HG03457 (cell line): ENCODE data around the gene LRIG1.

Experiments
- ATAC-seq: cut with Tn5 transposase; IDR thresholded peaks from one replicate; pipeline ENCODE4 v1.9.1; 2021; ENCODE audit warnings: moderate number of reproducible peaks; ENCODE audit not compliant: unreplicated experiment

LRIG1 gene

DNA sequence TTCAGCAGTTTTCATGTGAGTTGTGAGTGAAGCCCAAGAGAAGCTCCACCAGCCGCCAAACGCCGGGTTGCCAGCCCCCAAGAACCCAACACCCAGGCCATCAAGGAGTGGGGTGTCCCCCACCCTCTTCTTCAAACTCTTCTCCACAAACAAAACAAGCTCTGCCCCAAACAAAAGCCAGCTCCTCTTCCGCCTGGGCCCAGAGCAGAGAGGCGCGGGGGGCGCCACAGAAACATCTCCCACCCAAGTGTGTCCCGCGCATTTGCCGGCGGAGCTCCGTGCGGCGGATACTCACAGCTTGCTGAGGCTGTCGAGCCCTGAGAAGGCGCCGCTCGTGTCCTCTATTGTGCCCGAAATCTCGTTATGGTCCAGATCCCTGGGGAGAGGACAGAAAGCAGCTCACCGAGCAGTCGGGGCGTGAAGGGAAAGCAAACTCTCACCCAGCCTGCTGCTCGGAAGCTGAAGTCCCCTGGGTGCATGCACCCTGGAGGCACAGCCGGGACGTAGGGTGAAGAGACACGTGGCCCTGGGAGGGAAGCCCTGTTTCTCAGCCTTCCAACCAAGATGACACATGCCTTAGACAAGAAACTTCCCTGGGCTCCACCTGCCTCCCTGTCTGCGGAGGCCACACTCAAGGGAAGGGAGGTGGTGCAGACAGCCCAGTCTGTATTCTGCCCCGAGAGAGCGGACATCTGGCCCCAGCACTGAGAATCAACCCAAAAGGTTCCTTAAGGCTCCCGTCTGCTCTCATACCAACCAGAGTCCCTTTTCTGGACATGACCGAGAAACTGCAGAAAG lies 95.7 kb downstream of the LRIG1 start:
- ATAC-seq = no peak

DNA sequence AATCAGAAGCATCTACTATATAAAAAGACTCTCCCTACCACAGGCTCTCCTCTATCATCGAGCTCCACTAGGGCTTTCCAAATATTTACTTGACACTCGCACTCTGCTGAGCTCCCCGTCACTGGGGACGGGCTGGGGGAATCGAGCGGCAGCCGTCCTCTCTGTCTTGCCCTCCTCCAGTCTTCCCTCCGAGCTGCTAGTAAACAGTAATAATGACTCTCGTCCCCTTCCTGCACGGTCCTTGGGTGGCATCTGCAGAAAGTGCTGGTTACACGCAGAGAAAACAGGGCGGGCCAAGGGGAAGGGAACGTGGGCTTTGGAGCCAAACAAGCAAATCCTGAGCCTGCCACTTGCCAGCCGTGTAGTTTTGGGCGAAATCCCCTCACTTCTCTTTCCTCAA lies 96.6 kb downstream of the LRIG1 start:
- no peak for ATAC-seq

DNA sequence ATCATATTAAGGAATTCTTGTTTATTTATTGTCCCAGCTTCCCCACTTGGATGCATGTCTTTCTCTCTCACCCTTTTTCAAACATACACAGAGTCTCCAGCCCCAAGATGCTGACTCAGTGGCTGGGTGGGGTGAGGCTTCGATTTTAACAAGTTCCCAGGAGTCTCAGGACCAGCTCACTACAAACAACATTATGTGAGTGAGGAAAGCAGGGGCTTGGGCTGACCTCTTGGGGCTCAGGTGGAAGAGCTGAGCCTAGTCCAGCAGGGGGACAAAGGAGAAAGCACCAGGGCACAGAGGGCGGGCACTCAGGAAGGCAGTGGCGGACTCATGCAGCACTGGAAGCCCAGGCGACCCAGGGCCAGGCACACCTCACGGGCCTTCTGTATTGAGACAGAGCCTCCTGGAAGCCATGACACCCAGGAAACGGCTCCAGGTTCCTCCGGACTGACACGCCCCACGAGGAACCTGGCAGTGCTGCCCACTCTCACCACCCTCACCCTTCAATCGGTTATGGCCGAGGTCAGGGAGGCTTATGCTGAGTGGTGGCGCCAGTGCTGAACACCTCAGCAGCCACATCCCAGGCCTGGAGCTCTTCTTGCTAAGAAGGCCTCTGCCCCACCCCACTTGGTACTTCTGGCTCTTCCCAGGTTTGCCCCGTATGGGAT lies 97.4 kb downstream of the LRIG1 start:
- ATAC-seq = no peak

DNA sequence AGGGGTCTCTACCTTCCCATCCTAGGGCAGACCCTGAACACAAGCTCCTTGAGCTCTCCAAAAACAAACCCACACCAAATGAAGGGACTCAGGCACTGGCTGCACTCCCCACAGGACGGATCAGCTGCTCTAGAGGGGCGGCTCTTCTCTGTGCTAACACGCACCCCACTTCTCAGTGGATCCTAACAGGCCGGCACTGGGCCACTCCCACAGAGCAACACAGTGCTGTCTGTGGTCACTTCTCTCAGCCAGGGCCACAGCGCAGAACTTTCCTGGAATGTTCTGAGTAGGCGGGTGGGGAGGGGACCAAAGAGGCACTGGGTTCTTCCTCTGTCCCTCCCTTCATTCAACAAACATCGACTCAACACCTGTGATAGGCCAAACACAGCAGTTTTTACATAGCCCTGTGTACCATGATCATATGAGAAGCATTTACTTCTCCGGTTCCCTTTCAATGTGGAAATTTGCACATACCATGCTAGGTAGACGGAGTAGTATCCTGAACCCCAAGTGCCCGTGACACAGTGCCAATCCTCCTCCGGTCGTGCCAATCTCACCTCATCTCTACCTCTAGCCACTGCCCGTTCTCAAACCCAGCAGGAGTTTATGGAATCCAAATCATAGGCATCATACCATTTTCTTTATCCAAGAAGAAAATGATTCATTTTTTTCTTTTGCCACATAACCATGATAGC lies 98.1 kb downstream of the LRIG1 start:
- ATAC-seq = no peak

DNA sequence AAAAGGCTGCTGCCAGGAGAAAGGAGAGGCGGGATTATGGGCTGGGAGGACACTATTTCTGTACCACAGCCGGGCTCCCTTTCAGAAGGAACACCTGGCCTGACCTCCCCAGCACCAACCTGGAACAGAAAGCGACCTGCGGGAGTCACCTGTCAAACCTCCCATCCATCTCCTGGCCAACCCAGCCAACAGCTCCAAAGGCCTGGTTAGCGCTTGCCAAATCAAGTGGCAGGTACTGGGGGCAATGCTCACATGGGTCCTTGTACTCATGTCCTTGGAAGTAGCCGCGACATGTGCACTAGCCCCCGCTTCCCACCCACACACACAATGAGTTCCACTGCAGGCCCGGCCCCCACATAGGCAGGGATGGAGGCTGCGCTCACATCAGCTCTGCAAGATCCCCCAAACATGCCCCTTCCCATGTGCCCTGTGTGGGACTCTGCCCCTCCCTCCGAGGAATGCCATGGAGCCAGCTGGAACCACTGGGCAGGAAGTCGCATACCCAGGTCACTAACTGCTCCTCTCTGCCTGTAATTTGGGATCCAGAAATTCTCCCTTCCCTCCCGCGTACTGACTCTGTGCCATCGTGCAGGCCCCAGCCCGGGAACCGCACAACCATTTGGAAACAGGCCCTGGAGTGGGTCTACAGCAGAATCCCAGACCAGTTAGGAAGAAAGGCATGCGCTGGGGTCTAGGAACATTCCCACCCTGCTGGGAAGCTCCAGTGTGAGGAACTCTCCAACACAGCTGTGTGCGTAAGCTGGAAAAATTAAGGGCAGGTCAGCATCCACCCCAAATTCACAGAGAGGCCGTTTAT lies 98.9 kb downstream of the LRIG1 start:
- ATAC-seq = no peak

DNA sequence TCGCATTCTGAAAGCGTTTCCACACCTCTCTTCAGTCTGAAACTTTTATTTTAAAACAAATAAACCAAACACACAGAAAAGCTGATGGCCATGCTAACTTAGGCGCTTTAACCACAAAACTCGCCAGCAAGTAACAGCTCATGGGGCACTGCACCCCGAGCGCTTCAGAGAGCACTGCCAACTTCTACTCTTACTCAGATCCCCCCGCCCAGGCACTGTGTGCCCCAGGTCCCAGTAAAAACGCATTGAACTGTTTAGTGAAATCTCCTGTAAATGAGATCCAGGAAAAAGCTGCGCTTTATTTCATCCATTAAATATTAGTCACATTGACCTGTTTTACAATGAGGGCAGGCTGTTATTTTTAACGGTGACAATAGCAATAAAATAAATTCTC lies 99.7 kb downstream of the LRIG1 start:
- ATAC-seq = no peak

DNA sequence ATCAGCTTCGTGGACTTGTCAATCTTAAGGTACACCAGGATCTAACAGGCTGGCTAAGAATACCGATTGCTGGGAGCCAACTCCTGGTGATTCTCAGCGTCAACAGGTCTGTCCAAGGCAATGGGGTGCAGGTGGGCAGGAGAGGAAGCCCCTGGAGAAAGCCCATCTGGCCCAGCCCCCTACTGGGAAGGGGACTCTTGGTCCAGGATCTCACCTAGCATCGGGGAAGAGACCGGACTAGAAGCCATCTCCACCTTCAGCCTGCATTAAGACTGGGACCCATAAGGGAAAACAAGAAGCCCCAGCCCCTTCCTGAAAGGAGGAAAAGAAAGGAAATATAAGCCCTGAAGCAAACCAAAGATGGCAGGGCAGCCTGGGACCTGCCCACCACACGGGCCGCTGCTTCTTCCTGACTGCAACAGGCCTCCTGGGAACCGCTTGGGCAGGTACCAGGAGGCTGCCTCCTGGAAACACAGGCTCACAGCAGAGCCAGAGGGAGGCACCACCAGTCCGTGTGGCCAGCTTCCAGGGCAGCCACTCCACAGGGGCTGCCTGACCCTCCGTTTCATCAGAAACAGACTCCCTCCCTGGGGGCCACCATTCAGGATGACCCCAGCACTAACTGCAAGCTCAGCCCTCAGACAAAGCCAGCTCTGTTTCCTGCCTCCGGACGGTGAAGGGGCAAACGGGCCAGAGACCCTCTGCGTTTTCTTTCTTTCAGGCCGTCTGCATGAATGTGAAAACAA lies 100.2 kb downstream of the LRIG1 start:
- ATAC-seq = no peak

DNA sequence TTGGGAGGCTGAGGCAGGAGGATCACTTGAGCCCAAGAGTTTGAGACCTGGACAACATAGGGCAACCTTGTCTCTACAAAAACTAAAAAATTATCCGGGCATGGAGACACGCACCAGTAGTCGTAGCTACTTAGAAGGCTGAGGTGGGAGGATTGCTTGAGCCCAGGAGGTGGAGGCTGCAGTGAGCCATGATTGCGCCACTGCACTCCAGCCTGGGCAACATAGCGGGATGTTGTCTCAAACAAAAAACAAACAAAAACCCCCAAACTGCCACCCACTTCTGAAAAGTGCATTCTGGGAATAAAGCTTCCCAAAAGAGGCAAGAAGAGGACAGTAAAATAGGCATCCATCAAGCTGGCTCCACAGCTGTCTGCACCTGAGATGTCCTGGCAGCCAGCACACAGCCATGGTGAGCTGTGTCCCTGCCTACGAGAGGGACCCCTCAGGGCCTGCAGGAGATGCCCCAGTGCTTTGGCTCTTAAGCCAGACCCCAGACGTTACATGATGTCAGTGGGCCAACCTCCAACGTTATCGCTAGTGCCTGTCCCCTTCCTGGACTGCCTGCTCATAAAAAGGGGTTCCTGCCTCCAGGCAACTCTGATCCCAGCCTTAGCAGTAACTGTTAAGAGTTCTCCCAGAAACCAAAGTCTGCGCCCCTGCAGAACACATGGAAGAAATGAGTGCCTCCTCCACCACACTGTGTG lies 101.1 kb downstream of the LRIG1 start:
- no peak for ATAC-seq

DNA sequence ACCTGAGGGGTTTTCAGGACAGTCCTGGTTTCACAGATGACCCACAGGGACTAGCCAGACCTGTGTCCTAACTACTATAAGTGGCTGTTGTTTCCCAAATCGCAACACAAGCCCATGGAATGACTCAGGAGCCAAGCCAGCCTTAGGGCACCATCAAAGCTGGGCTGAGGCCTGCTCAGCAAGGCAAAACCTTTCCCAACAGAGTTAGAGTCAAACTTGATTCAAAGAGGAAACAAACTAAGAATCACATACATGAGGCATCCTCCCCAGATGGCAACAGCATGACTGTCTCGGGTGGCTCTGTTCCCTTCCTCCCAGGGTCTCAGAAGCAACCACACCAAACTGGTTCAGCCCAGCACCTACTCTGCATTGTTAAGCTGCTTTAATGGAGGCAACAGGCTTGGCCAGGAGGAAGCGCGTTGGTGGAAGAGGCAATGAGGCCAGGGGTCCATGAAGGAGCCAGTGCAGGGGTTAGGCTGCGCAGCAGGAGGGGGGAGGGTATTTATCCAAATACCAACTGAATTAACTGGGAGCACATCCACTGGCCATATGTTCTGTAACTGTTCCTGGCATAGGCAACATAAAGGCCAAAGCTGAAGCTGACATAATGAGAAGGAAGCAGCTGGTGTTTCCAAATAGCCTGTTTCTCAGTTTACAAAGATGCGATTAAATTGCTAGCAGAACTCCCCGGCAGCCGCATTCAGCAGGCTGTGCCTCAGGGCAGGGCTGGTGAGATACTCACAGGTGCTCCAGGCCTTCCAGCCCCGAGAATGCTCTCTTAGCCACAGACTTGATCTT lies 102.4 kb downstream of the LRIG1 start:
- ATAC-seq = no peak

DNA sequence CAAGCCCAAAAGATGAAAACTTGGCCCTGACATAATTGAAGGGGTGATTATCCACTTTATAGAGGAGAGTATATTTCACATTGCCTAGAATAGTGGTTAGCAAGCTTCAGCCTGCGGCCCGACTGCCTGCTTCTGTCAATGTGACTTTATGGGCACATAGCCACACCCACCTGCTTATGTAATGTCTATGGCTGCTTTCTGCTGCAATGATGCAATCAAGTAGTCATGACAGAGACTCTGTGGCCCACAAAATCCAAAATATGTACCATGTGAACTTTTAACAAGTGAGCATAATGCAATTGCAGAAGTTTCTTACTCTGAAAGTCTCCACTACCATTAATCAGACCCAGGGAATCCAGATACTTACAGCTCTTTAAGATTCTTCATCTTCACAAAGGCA lies 103.1 kb downstream of the LRIG1 start:
- ATAC-seq = no peak

DNA sequence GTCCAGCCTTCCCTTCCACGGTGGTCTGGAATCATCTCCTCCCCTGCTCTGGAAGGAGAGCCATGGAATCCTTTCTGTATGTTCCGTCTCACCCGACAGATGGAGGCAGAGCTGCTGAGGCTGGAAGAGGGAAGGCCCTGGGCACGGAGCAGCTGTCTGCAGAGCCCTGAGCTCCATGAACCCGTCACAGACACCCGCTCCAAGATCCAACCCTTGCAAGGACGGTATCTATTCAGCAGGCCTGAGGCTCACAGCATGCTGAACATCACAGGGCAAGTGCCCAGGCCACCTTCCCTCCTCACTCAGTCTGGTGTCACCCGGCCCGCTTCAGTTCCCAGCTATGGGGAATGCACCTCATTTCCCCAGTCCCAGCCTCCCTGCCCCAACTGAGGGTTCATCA lies 103.9 kb downstream of the LRIG1 start:
- ATAC-seq = no peak

DNA sequence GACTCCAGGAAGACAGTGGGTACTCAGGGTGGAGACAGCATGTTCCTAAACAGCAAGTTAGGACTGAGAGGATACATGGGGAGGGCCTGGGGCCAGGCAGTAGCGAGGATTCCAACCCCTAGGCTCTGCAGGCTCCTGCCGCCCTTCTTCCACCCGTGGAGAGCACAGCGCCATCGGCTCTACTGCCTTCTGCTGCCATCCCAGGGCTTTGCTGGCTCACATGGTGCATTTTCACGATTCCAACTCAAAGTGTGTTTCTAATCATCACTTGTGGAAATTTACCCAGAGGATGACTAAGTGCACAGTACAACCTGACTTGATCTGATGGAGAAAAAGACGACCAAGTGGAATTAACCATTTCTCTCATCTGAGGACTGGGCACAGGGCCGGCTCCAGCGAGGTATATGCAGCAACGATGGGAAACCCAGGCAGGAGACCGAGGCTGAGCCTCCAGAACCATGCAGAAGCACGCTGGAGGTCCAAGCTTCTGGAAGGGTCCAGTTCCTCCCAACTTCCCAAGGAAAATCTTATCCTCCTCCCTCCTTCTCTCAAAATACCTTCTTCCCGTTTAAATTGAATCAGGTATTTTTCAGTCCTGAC lies 104.6 kb downstream of the LRIG1 start:
- ATAC-seq = no peak

DNA sequence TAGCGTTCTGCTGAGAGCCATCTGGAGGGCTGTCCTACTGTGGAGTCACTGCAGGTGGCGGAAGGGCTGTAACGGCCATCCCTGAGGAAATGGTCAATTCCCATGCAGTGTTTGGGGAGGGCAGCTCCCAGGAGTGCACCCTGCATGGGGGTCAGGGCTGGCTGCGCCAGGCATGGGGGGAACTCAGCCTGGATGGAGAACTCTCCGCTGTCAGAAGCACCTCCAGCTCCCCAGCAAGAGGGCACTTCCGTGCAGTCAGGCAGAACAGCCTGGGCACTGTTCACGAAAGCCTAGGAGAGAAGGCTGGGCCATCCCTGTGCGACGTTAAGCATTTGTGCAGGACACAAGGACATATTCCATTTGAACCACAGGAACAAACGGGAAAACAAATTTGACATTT lies 105.2 kb downstream of the LRIG1 start:
- ATAC-seq = no peak

DNA sequence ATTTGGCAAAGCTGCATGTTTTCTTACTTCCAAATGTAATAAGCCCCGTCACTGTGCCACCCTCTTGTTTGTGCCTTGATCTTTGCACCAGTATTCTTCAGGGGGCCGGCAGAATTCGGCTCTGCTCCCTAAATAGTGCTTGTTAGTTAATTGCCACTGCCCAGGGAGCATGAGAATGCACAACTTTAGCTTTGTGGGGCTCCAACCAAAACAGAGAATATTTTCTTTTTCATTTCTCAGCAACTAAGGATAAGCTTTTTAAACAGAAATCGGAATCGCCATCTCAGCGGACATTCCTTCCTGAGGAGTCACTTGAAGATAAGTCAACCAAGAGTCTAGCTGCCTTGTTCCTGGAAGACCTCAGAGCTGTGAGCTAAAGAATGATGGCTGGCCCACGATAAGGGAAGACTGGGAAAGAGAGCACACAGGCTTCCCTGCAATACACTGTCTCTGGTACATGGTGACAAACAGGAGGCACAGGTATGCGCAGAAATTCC lies 106.0 kb downstream of the LRIG1 start:
- no peak for ATAC-seq

DNA sequence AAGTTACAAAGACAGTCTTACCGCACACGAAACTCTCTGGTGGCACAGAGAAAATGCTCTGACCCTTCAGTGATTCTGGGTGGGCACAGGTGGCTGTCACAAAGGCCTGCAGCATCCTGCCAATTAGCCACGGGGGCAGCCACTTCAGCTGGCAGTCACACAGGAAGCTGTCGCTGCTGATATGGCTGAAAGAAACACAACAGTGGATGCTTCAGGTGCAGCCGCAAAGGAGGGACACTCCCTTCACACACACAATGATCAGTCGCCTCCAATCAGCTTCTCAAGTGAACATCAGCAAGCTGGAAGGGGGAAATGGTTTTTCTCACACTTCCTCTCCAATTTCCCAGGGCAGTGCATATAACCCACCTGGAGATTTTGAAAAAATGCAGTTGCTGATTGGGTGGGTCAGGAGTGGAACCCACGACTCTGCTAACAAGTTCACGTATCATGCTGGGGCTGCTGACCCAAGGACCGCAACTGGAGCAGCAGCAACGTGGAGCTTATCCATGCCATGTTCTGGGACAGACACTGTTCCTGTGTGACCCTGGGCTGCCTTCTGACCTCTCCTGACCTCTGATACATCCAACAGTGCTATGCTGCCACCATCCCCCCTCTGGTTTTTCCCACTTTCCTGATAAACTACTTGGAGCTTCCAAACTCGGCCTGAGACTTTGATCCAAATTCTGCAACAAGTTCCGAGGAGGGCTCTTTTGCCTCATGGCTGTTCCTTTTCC lies 106.6 kb downstream of the LRIG1 start:
- peak; percentile 87 for ATAC-seq

DNA sequence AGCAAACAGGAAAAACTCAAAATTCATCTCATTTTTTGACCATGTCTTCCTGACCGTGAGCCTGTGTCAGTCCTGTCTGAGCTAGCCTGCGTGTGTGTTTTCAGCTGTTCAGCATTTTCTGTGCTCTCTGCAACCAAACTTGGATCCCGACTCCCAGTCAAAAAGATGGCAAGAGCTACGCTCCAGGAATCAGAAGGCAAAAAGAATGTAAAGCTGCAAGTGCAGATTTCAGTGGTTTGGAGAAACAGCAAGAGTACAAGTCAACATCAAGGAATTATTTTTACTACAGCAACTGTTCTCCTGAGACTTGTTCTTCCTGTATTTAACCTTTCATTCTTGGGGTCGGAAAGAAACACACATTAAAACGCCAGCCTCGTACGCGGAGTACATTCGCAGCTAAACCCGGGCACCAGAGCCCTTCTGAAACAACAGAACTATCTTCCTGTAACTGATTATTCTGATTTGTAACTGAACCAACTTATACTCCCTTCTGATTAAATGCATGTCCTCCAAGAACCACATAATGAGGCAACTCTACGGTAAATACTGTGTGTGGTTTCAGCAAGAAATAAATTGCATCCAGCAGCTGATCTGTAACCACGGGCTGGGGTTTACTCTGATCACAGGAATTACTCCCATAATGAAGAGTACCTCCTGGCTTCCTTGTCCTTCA lies 107.4 kb downstream of the LRIG1 start:
- ATAC-seq = no peak

DNA sequence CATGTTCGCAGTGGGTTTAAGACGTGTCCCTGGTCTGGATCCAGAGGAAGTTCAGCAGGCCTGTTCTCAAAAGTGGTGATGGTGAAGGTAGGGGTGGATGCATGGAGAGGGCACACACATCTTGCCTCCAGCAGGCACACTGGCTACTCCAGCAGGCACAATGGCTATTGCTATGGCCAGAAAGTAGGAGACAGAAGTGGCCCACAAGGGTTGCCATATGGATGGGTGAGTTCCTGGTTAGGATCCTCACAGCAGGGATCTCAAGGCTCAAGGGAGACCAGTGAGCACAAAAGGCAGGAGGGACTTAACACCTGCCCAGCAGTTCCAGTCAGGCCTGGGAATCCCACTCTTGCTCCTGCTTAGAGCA lies 107.9 kb downstream of the LRIG1 start:
- ATAC-seq = no peak
